ENCODE measurements around the gene CD300E.
A peak's percentile ranks its signal among the peaks of the same experiment; 100 is the strongest.
"Not testable (repeated sequence)": the region's sequence is repeated elsewhere in the genome, so short reads cannot be mapped to it uniquely, and the experiment has no call there.

The CD300E gene

GRCh38 chr17:74623693-74624093 is at the start of gene CD300E:
Gene CD300E, minus strand, starts transcription at chr17:74623738. Its CDS starts 117 bp downstream, at chr17:74623621.
- DNase-seq (ENCODE audit: low spot score): no peak

DNA sequence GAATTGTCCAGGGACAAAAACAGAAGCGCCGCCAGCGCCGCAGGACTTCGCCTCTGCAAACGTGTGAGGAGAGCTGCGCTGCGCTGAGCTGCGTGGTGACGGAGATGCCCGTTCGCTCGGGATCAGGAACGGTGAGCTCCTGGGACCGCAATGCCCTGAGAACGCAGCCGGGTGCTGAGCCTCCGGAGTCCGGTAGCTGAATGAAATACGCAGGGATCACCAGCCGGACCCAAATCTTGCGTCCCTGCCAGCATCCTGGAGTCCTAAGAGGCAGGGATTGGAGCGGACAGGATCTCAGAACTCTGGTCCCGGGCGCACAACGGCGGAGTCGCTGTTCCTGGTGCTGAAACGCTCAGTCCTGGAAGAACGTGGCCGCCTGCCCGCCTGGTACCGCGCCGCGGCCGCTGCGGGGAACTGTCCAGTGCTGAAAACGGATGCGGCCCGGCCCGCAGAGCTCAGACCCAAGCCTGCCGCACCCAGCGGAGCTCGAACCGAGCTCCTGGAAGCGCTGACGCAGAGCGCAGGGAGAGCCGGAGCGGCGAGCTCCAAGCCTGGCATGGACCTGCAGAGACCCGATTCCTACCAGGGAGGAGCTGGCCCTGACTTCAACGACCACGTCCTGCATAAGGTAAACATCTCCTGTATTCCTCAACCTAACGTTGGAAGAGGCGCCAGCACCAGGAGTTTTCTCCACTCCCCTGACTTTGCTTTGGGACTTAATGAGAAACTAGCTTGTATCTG is 47.7 kb upstream of the CD300E start:
- DNase-seq (ENCODE audit: low spot score): peak; percentile 99

- no peak for DNase-seq (ENCODE audit: low spot score)
Observed at GRCh38 chr17:74670329-74670728, 46.8 kb upstream of the CD300E start.

- no peak for DNase-seq (ENCODE audit: low spot score)
Observed at GRCh38 chr17:74663561-74663960, 40.0 kb upstream of the CD300E start.

DNA sequence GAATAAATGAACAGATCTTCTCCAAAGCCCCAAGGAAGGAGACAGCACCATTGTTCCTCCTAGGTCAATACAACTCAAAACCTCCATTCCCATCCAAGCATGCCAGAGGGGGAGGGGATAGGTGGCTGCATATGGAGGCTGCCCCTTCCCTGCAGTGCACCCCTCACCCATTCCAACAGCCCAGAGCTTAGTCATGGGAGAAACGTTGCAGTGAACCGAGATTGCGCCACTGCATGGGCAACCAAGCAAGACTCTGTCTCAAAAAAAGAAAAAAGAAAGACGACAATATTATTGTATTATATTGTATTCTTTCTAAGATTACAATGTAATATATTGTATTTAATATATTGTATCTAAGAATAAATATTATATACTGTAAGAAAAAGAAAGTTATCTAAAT is 36.4 kb upstream of the CD300E start:
- DNase-seq (ENCODE audit: low spot score): no peak

DNA sequence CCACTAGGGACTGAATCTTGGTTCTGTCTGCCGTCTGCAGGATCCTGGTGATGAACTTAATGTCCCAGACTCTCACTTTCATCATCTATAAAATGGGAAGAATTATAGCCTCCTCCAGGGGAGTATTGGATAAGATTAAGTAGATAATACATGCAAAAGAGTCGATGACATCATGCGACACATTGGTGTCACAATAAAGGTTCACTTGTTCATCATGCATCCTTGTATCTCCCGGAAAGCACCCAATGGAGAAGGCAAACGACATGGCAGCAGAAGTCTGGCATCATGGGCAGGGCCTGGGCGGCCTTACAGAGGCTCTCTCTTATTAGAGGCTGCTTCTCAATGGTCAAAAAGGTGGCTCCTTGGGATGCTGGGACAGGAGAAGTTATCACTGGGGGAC is 35.1 kb upstream of the CD300E start:
- no peak for DNase-seq (ENCODE audit: low spot score)

- no peak for DNase-seq (ENCODE audit: low spot score)
Observed at GRCh38 chr17:74654742-74655141, 31.2 kb upstream of the CD300E start.

DNA sequence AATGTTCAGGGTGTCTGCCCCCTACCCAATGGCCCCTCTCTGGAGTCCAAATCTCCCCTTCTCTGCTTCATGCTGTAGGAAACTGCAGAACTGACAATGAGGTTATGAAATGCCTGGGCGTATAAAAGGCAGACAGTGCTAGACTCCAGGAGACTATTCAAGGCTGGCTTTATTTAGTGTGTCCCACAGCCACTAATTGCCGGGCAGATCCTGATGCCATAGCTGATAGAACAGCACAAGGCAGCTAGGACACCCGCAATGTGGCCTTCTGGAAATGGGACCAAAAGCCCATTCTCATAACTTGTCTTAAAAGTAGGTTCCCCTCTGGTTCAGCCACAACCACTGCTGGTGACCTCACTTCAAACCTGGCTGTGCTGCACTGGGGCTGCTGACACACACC is 28.5 kb upstream of the CD300E start:
- no peak for DNase-seq (ENCODE audit: low spot score)

- no peak for DNase-seq (ENCODE audit: low spot score)
Observed at GRCh38 chr17:74649909-74650308, 26.4 kb upstream of the CD300E start.

GRCh38 chr17:74647871-74648672 is 24.5 kb upstream of the CD300E start:
- DNase-seq (ENCODE audit: low spot score): peak; percentile 34

DNA sequence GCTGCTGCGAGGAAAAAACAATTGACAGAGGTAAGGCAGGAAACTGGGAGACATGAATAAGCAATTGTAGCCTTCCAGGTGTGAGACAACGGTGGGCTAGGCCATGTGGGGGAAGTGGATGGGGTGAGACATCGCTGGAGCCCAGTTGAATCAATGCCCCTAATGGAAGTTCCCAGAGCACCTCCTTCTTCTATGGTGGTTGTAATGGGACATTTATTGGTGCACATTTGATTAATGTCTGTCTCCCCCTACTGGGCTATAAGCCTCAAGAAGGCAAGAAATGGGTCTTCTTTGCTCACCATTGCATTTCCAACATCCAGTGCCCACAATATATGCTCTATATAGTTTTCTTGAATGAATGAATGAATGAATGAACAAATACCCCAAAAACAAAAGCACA is 22.7 kb upstream of the CD300E start:
- DNase-seq (ENCODE audit: low spot score): peak; percentile 30

DNA sequence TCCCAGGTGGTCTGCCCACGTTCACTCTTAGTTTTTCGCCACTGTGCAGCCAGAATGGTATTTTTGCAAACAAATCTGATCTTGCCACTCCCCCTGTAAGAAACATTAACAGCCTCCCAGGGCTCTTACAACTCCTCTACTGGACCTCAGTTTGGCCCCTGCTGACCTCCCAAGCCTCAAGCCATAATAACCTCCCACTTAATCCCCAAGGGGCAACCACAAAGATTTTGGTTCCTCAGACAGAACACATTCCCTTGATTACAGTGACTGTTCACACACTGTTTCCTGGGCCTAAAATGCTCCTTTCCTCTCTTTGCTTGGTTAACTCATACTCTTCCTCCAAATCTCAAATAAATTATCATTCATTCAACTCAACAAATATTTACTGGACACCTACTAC is 21.5 kb upstream of the CD300E start:
- DNase-seq (ENCODE audit: low spot score): no peak

DNA sequence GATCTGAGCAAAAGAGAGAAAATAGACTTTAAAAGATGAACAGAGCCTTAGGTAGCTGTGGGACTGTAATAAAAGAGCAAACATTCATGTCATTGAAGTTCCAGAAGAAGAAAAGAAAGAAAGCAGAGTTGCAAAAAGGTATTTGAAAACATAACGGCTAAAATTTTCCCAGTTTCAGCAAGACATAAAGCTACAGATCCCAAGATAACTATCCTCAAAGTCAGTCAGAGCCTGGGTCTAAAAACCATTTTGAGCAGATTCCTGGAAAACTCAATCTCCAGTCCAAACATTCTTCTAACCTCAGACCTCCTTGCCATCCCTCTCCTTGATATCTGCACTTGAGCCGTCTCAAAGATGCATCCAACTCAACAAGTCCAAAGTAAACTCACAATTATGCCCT is 20.9 kb upstream of the CD300E start:
- no peak for DNase-seq (ENCODE audit: low spot score)

DNA sequence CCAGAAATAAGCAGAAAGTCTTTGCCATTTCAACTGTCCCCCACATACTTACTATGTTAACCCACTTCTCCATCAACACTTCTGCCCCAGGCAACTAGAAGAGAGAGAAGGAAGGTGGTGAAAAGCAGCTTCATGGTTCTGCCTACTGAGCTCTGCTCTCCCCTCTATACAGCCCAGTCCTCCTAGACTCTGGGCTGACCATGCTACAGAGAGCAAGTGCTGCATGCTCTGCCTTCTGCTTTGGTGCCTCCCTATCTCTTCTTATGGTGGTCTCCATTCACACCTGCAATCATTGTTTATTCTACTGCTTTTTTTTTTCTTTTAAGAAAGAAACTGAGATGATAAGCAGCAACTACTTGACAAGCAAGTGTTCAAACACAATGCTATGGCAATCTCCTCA is 20.3 kb upstream of the CD300E start:
- DNase-seq (ENCODE audit: low spot score): no peak

DNA sequence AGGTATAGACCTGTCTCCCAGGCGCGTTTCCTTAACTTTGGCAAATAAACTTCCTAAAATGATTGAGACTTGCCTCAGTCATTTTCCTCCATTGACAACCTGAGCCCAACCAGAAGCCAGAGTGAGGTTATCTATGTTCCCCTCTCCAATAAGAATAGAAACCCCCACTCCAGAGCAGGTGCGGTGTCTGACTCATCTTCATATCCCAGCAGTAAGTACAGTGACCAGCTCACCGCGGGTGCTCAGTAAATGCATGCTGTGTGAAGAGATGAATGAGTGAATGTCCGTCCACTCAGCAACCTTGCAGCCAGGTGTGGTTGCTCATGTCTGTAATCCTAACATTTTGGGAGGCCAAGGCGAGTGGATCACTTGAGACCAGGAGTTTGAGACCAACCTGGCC is 19.5 kb upstream of the CD300E start:
- no peak for DNase-seq (ENCODE audit: low spot score)

DNA sequence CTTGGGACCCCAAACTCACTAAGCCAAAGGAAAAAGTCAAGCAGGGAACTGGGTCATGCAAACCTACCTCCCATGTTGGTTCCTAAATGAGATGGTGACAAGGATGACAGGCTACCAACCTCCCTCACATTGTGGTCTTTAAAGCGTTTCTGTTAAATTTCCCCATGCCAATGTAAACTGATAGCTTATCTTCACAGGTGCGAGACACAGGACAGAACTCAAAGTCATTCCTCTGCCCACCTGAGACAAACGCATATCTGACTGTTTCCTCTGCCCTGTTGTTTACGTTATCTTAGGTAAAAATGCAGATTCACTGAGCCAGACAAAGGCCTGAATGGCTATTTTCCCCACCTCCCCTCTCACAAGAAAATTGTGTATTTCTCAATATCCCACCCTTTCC is 19.0 kb upstream of the CD300E start:
- DNase-seq (ENCODE audit: low spot score): no peak

GRCh38 chr17:74641958-74642298 is 18.4 kb upstream of the CD300E start:
- no peak for DNase-seq (ENCODE audit: low spot score)

DNA sequence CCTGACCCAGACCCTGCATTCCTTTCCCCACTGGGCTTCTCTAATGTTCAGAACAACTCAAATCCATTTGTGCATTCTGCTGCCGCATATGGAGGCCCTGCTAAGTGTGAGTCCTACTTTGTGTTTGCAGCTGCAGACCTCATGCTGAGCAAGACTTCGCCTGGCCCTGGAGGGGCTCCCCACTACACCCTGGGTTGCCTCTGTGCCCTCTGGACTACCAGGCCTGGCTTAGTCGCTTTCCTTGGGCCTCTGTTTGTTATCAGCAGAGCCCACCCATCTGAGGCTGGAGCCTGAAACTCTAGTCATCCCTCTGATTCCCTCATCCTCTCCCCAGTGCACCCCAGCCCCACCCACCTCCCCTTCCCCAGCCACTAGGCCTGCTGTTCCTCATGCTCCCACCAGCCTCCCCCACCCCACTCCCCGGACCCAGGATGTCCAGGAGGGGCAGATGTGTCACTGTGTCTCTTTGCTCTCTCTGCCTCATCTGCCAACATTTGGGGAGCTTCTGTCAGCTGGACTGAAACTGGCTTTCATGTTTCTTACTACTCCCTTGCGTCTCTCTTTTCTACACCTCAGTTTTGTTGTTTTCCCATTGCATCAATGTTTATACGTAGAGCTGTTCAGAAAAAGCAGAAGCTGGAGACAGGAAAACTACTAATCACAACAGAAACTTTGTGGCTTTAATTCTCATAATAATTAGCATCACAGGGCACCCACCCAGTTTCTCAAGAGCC is 17.9 kb upstream of the CD300E start:
- no peak for DNase-seq (ENCODE audit: low spot score)

GRCh38 chr17:74639704-74640151 is 16.2 kb upstream of the CD300E start:
- no peak for DNase-seq (ENCODE audit: low spot score)

DNA sequence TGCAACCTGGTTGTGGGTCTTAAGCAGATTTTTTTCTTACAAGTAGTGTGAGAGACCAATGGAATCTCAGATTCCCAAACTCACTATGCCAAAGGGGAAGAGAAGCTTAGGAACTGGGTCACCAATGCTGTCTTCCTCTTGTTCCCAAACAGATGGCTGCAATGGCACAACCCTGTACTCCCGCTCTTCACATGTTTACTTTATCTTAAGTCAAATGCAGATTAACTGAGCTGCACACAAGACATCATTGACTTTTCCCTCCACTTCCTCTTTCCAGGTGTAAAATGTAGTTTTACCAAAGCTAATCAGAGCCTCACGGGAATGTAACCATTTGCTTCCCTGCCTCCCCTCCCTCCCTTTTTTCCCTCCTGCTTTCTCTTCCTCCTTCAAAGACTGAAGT is 14.4 kb upstream of the CD300E start:
- no peak for DNase-seq (ENCODE audit: low spot score)

DNA sequence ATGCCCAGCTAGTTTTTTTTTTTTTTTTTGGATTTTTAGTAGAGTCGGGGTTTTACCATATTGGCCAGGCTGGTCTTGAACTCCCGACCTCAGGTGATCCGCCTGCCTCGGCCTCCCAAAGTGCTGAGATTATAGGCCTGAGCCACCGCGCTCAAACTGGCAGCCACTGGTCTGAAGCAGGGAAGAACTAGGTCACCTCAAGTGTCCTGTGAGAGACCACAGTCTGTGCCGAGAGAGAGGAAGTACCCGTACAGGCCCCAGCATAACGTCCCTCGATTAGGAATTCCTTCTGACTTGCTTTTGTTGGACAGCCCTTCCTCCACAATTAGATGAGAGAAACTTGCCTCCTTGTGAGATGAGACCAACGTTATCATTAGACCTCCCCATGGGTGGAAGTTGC is 13.7 kb upstream of the CD300E start:
- DNase-seq (ENCODE audit: low spot score): no peak

- not testable (repeated sequence) for DNase-seq (ENCODE audit: low spot score)
Observed at GRCh38 chr17:74636541-74637085, 13.1 kb upstream of the CD300E start.

GRCh38 chr17:74635418-74635817 is 11.9 kb upstream of the CD300E start:
- no peak for DNase-seq (ENCODE audit: low spot score)

Measured in ecto neural progenitor cell (in vitro differentiated cells).